Suprapubic skin (tissue), 4 donors: Measurements from ENCODE around the gene RAB3GAP2. TPM values are rescaled to one million over a fixed set of nuclear protein-coding genes. Genes with fewer than 3 reads are reported as not detected.
A peak's percentile ranks its signal among the peaks of the same experiment; 100 is the strongest.

ENCODE experiments used
- DNase-seq, 2 donors: peaks; one replicate each; pipeline ENCODE4 v3.0.0-alpha.2; 2019; ENCODE audit warnings: low spot score in 2 of 2
- H3K27ac ChIP-seq: fragments of 200-600 bp; sonication (generic); one replicate; pipeline ENCODE4 v1.5.1; 2019
- H3K27me3 ChIP-seq: fragments of 200-600 bp; sonication (generic); one replicate; pipeline ENCODE4 v1.5.1; 2019
- H3K36me3 ChIP-seq: fragments of 200-600 bp; sonication (generic); one replicate; pipeline ENCODE4 v1.5.1; 2019
- H3K4me1 ChIP-seq: fragments of 200-600 bp; sonication (generic); one replicate; pipeline ENCODE4 v1.5.1; 2019
- H3K4me3 ChIP-seq: fragments of 200-600 bp; sonication (generic); one replicate; pipeline ENCODE4 v1.5.1; 2019; ENCODE audit warnings: mild to moderate bottlenecking
- H3K9me3 ChIP-seq: fragments of 200-600 bp; sonication (generic); one replicate; pipeline ENCODE4 v1.5.1; 2019
- CTCF ChIP-seq, 2 donors: fragments of 200-600 bp in 1 of 2; fragments of 450-650 bp in 1 of 2; sonication (generic) in 1 of 2; IDR thresholded peaks; one replicate each; pipeline ENCODE4 v1.5.1; 2016 to 2019; ENCODE audit warnings: antibody characterized with exemption in 2 of 2, mild to moderate bottlenecking in 1 of 2, moderate library complexity in 1 of 2
- EP300 ChIP-seq: sonication (generic); formaldehyde crosslinking; IDR thresholded peaks from one replicate; pipeline ENCODE4 v1.6.1; 2017; ENCODE audit warnings: antibody characterized with exemption
- POLR2A ChIP-seq, 2 donors: fragments of 450-650 bp; IDR thresholded peaks; one replicate each; pipeline ENCODE4 v1.6.1; 2017; ENCODE audit warnings: antibody characterized with exemption in 2 of 2, mild to moderate bottlenecking in 2 of 2, moderate library complexity in 2 of 2
- POLR2AphosphoS5 ChIP-seq, 3 donors: sonication (generic); formaldehyde crosslinking; IDR thresholded peaks; one replicate each; pipeline ENCODE4 v1.6.1; 2017; ENCODE audit warnings: antibody characterized with exemption in 3 of 3
- WGBS: methylation state at CpG from one replicate; pipeline ENCODE4 v1.1.5; 2018; 5-methylcytosine and 5-hydroxymethylcytosine counted together
- total RNA-seq, 4 donors: library from RNA; depleted of rRNA; stranded (reverse); fragments of >200 nt; gene quantifications; one replicate each; pipeline ENCODE4 v1.1.0, GENCODE V29; 2016

Gene RAB3GAP2
- total RNA-seq, 4 donors from 2014 or later = 15.3 to 31.8 (median 18.3) TPM

DNA sequence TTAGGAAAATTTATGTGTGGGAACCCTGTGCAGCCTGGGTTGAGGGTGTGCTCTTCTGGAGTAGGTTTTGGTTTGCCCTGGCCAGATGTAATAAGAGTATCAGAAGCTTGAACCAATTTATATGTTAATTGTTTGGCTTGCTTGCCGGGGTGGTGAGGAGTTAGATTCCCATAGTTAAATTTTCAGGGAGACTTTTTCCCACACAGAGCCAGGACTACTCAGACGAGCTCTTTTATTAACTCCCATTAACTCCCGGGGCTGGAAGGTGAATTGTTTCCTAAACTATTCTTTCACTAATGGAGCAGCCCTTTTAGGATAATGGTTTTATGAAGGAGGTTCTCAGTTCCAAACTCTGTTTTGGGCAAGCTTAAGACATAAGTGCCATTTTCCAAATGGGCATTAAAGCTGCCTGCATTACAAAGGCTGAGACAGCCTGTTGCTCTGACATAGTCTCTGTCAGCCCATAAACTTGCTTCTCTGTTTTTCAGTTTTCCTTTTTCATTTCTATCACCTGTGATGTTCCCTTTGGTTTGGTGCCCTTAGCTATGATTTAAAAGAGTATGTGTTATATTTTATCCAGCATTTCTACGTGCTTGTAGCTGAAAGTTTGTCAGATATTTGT lies 18.0 kb upstream of the RAB3GAP2 start:
- WGBS = 31% methylated on average over 4 of the region's 4 CpGs
- no peak overlapping the region for H3K4me3 ChIP-seq

GRCh38 chr1:220287129-220287528 lies 14.9 kb upstream of the RAB3GAP2 start:
- Histone ChIP-seq H3K27ac (no peak overlapping the region), H3K9me3 (no peaks in the 10 kb centered on the region), H3K36me3 (no peaks in the 10 kb centered on the region), H3K4me3 (no peak overlapping the region), H3K27me3 (no peaks in the 10 kb centered on the region), H3K4me1 (no peaks in the 10 kb centered on the region)
- no peak for TF ChIP-seq POLR2AphosphoS5 (IDR thresholded peaks at IDR 0.05)
- TF ChIP-seq EP300 = no peak
- TF ChIP-seq POLR2A (IDR thresholded peaks at IDR 0.05) = no peak
- no peak for TF ChIP-seq CTCF (IDR thresholded peaks at IDR 0.05)
- no peak for DNase-seq
- WGBS = 97% methylated on average over 8 of the region's 8 CpGs

More for the DNA sequence above, 18.0 kb upstream of the RAB3GAP2 start:
- Histone ChIP-seq H3K27me3 (no peaks in the 10 kb centered on the region), H3K9me3 (no peaks in the 10 kb centered on the region), H3K27ac (no peak overlapping the region), H3K36me3 (no peaks in the 10 kb centered on the region), H3K4me1 (no peaks in the 10 kb centered on the region)
- TF ChIP-seq EP300 = no peak
- TF ChIP-seq POLR2AphosphoS5 (IDR thresholded peaks at IDR 0.05) = no peak
- no peak for TF ChIP-seq POLR2A (IDR thresholded peaks at IDR 0.05)
- TF ChIP-seq CTCF (IDR thresholded peaks at IDR 0.05) = no peak
- no peak for DNase-seq

DNA sequence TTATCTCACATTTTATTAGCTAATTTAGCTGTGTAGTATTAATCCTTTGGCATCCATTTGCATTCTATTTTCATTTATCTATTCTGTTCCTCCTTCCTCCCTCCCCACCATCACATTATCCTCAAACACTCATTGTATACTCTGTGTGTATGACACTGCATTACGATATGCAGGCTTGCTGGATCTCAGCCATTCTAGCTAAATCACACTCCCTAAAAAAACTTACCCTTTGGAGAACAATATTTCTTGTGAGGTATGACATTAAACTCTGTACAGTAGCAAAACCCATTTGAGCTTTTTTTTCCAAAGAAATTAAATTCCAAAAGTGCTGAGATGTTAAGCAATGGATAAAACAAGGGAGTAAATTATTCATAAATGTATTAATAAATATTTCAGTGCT lies 11.4 kb upstream of the RAB3GAP2 start:
- no peaks in the 10 kb centered on the region for H3K27me3 ChIP-seq
- H3K27ac ChIP-seq = no peak overlapping the region
- H3K36me3 ChIP-seq = no peaks in the 10 kb centered on the region
- DNase-seq = no peak
- no peaks in the 10 kb centered on the region for H3K9me3 ChIP-seq
- WGBS = 37% methylated on average over 1 of the region's 1 CpG
- H3K4me3 ChIP-seq = no peak overlapping the region
- TF ChIP-seq POLR2AphosphoS5 (IDR thresholded peaks at IDR 0.05) (no peak), POLR2A (IDR thresholded peaks at IDR 0.05) (no peak), CTCF (IDR thresholded peaks at IDR 0.05) (no peak), EP300 (no peak)
- no peaks in the 10 kb centered on the region for H3K4me1 ChIP-seq

DNA sequence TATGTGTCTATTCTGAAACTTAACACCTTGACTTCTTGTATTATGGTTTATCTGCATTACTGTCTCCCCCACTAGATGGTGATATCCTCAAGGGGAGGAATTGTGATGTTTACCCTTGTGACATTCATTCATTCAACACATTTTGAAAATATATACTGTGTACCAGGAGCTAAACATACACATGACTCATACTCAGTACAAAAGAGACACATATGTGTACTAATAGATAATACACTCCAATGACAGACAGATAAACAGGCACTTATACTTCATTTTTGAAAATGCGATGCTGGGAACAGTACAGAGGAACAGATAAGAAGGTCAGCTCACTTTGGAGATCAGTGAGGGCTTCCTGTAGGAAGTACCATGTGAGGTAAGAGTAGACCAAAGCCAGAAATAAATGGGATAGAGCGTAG lies 8.9 kb upstream of the RAB3GAP2 start:
- no peak for DNase-seq
- H3K4me1 ChIP-seq = no peaks in the 10 kb centered on the region
- no peak overlapping the region for H3K4me3 ChIP-seq
- H3K36me3 ChIP-seq = no peaks in the 10 kb centered on the region
- no peak for TF ChIP-seq EP300
- peak in 1 of 2 donors; percentile 36 for TF ChIP-seq CTCF (IDR thresholded peaks at IDR 0.05)
- no peak for TF ChIP-seq POLR2A (IDR thresholded peaks at IDR 0.05)
- no peak for TF ChIP-seq POLR2AphosphoS5 (IDR thresholded peaks at IDR 0.05)
- H3K9me3 ChIP-seq = no peaks in the 10 kb centered on the region
- 92% methylated on average over 2 of the region's 2 CpGs for WGBS
- H3K27me3 ChIP-seq = no peaks in the 10 kb centered on the region
- no peak overlapping the region for H3K27ac ChIP-seq

GRCh38 chr1:220280249-220280648 lies 8.0 kb upstream of the RAB3GAP2 start:
- no peak overlapping the region for H3K27ac ChIP-seq
- WGBS = 89% methylated on average over 3 of the region's 3 CpGs
- DNase-seq = no peak
- no peak overlapping the region for H3K4me3 ChIP-seq
- H3K4me1 ChIP-seq = no peaks in the 10 kb centered on the region
- TF ChIP-seq CTCF (IDR thresholded peaks at IDR 0.05) = no peak
- TF ChIP-seq POLR2A (IDR thresholded peaks at IDR 0.05) = no peak
- no peak for TF ChIP-seq POLR2AphosphoS5 (IDR thresholded peaks at IDR 0.05)
- no peak for TF ChIP-seq EP300
- no peaks in the 10 kb centered on the region for H3K36me3 ChIP-seq
- H3K9me3 ChIP-seq = no peaks in the 10 kb centered on the region
- no peaks in the 10 kb centered on the region for H3K27me3 ChIP-seq
